ENCODE data around the gene OSM. TPM values are rescaled to one million over a fixed set of nuclear protein-coding genes. Genes with fewer than 3 reads are reported as not detected.

The OSM gene
- not detected in 2 replicates for total RNA-seq

- no peak for DNase-seq (ENCODE audit: low read depth)
- Histone ChIP-seq H3K27me3 (ENCODE audit: control insufficient read depth, insufficient read depth, low read length) (no peaks in the 10 kb centered on the region), H3K36me3 (ENCODE audit: control insufficient read depth, insufficient read depth, low read length) (no peaks in the 10 kb centered on the region), H3K4me3 (ENCODE audit: low read depth, low read length) (no peak within 1 kb of the TSS)
- TF ChIP-seq CTCF (IDR thresholded peaks at IDR 0.05; ENCODE audit: insufficient read depth, low read length, poor library complexity, severe bottlenecking), result no peak
Measured at GRCh38 chr22:30266445-30267381, at the start of gene OSM. TSS of gene OSM (minus strand) at chr22:30266851. CDS start at chr22:30266799, 52 bp downstream.

DNA sequence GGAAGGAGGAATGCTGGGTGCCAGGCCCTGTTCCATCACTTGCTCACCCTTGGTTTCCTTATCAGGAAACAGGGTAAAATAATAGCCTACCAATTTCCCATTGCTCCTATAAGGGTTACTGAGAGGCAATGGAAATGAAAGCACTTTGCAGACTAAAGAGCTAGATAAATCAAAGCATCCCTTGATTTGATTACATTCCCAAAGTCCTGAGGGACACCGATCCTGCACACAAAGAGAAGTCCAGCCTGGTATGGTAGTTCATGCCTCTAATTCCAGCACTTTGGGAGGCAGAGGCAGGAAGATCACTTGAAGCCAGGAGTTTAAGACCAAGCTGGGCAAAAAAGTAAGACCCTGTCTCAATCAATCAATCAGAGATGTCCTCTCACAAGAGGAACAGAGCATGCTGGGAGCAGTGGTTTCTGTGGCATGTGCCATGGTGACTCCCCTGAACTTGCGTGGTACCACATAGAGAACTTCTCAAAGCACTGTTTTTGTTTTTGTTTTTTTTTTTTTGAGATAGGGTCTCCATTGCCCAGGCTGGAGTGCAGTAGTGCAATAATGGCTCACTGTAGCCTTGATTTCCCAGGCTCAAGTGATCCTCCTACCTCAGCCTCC, 49.4 kb upstream of the OSM start:
- Histone ChIP-seq H3K27me3 (ENCODE audit: control insufficient read depth, insufficient read depth, low read length) (no peaks in the 10 kb centered on the region), H3K36me3 (ENCODE audit: control insufficient read depth, insufficient read depth, low read length) (no peaks in the 10 kb centered on the region), H3K4me3 (ENCODE audit: low read depth, low read length) (no peak overlapping the region)
- no peak for DNase-seq (ENCODE audit: low read depth)
- TF ChIP-seq CTCF (IDR thresholded peaks at IDR 0.05; ENCODE audit: insufficient read depth, low read length, poor library complexity, severe bottlenecking), result no peak

- Histone ChIP-seq H3K27me3 (ENCODE audit: control insufficient read depth, insufficient read depth, low read length) (no peaks in the 10 kb centered on the region), H3K36me3 (ENCODE audit: control insufficient read depth, insufficient read depth, low read length) (no peaks in the 10 kb centered on the region), H3K4me3 (ENCODE audit: low read depth, low read length) (no peak overlapping the region)
- DNase-seq (ENCODE audit: low read depth), result no peak
- no peak for TF ChIP-seq CTCF (IDR thresholded peaks at IDR 0.05; ENCODE audit: insufficient read depth, low read length, poor library complexity, severe bottlenecking)
Measured at GRCh38 chr22:30314915-30315314, 48.3 kb upstream of the OSM start.

DNA sequence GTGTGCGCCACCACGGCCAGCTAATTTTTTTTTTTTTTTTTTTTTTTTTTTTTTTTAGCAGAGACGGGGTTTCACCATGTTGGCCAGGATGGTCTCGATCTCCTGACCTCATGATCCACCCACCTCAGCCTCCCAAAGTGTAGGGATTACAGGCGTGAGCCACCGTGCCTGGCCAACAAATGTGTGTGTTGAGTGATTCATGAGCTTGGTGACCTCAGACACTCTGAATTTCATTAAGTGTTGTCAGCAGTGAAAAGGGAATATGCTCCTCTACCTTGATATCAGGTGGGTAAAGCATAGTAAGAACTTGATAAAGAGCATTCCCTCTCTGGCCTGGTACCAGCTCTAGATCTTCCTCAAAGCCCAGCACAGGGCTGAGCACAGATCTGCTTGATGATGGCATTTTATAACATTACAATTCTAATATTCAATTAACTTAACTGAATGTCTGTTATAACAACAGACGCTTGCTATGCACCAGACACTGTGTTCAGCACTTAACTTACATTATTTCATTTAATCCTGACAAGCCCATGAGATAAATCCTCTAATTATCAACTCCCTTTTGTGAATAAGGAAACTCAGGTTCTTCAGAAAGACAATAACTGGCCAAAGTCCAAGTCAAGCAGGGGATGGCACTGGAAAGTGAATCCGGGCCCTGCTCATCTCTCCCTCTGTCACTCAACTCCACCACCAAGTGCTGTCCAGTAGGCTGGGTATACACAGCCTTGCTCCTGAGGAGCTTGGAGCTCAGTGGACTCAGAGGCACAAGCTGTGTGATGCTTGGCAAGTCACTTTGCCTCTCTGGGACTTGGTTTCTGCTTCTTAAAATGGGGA, 47.1 kb upstream of the OSM start:
- no peak for TF ChIP-seq CTCF (IDR thresholded peaks at IDR 0.05; ENCODE audit: insufficient read depth, low read length, poor library complexity, severe bottlenecking)
- Histone ChIP-seq H3K36me3 (ENCODE audit: control insufficient read depth, insufficient read depth, low read length) (no peaks in the 10 kb centered on the region), H3K4me3 (ENCODE audit: low read depth, low read length) (no peak overlapping the region), H3K27me3 (ENCODE audit: control insufficient read depth, insufficient read depth, low read length) (no peaks in the 10 kb centered on the region)
- DNase-seq (ENCODE audit: low read depth), result no peak

DNA sequence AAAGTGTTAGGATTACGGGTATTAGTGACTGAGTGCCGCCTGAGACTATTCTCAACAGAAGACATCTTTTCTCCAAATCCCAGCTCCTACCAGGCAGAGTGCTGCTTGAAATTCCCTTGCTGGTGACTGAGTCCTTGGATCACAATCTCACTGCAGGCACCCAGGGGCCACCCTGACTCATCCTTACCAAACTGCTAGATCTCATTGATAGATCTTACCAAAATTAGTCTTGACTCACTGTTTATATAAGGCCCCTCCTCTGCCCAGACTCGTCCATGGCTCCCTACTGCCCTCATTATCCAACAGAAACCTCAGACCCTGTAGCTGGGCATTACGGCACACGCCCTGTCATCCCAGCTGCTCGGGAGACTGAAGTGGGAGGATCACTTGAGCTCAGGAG, 45.4 kb upstream of the OSM start:
- Histone ChIP-seq H3K4me3 (ENCODE audit: low read depth, low read length) (no peak overlapping the region), H3K27me3 (ENCODE audit: control insufficient read depth, insufficient read depth, low read length) (no peaks in the 10 kb centered on the region), H3K36me3 (ENCODE audit: control insufficient read depth, insufficient read depth, low read length) (no peaks in the 10 kb centered on the region)
- no peak for TF ChIP-seq CTCF (IDR thresholded peaks at IDR 0.05; ENCODE audit: insufficient read depth, low read length, poor library complexity, severe bottlenecking)
- DNase-seq (ENCODE audit: low read depth), result no peak
